ENCODE data around the gene RILPL2.
"Not testable (repeated sequence)": the region's sequence is repeated elsewhere in the genome, so short reads cannot be mapped to it uniquely, and the experiment has no call there.

Gene RILPL2

GRCh38 chr12:123436017-123436964 lies at the start of gene RILPL2:
TSS of gene RILPL2 (minus strand) at chr12:123436684. CDS start at chr12:123436420, 264 bp downstream.
- peak; percentile 88 for DNase-seq (ENCODE audit: low spot score)

- no peak for DNase-seq (ENCODE audit: low spot score)
Measured at GRCh38 chr12:123485756-123486155, 49.3 kb upstream of the RILPL2 start.

- no peak for DNase-seq (ENCODE audit: low spot score)
Measured at GRCh38 chr12:123483602-123484248, 47.2 kb upstream of the RILPL2 start.

- DNase-seq (ENCODE audit: low spot score), result no peak
Measured at GRCh38 chr12:123482876-123483275, 46.4 kb upstream of the RILPL2 start.

GRCh38 chr12:123481251-123481650 lies 44.8 kb upstream of the RILPL2 start:
- DNase-seq (ENCODE audit: low spot score), result not testable (repeated sequence)

GRCh38 chr12:123479442-123480180 lies 43.1 kb upstream of the RILPL2 start:
- no peak for DNase-seq (ENCODE audit: low spot score)

GRCh38 chr12:123478762-123479161 lies 42.3 kb upstream of the RILPL2 start:
- no peak for DNase-seq (ENCODE audit: low spot score)

- DNase-seq (ENCODE audit: low spot score), result no peak
Measured at GRCh38 chr12:123478069-123478468, 41.6 kb upstream of the RILPL2 start.

- DNase-seq (ENCODE audit: low spot score), result no peak
Measured at GRCh38 chr12:123475246-123475703, 38.8 kb upstream of the RILPL2 start.

- no peak for DNase-seq (ENCODE audit: low spot score)
Measured at GRCh38 chr12:123474485-123475245, 38.2 kb upstream of the RILPL2 start.

GRCh38 chr12:123472438-123472849 lies 36.0 kb upstream of the RILPL2 start:
- DNase-seq (ENCODE audit: low spot score), result no peak

GRCh38 chr12:123471374-123472068 lies 35.0 kb upstream of the RILPL2 start:
- DNase-seq (ENCODE audit: low spot score), result no peak

- DNase-seq (ENCODE audit: low spot score), result no peak
Measured at GRCh38 chr12:123469978-123470377, 33.5 kb upstream of the RILPL2 start.

GRCh38 chr12:123468786-123469185 lies 32.3 kb upstream of the RILPL2 start:
- DNase-seq (ENCODE audit: low spot score), result no peak

- DNase-seq (ENCODE audit: low spot score), result no peak
Measured at GRCh38 chr12:123465084-123465483, 28.6 kb upstream of the RILPL2 start.

- not testable (repeated sequence) for DNase-seq (ENCODE audit: low spot score)
Measured at GRCh38 chr12:123463174-123463573, 26.7 kb upstream of the RILPL2 start.

GRCh38 chr12:123457980-123458779 lies 21.7 kb upstream of the RILPL2 start, which contains the start of gene SNRNP35:
TSS of gene SNRNP35 (plus strand) at chr12:123458139. CDS start at chr12:123465541, 7,402 bp downstream.
- DNase-seq (ENCODE audit: low spot score), result peak; percentile 88

GRCh38 chr12:123453165-123453564 lies 16.7 kb upstream of the RILPL2 start:
- no peak for DNase-seq (ENCODE audit: low spot score)

- DNase-seq (ENCODE audit: low spot score), result not testable (repeated sequence)
Measured at GRCh38 chr12:123452276-123452550, 15.7 kb upstream of the RILPL2 start.

- no peak for DNase-seq (ENCODE audit: low spot score)
Measured at GRCh38 chr12:123450636-123451035, 14.2 kb upstream of the RILPL2 start.

All from LoVo (cell line).